SHP77 treated with DMSO at 0.1 percent for 48 hours (cell line): ENCODE data around the gene LRCH2.
"Not testable (repeated sequence)": the region's sequence is repeated elsewhere in the genome, so short reads cannot be mapped to it uniquely, and the experiment has no call there.

ENCODE experiments used
- DNase-seq: peaks from one replicate; lab custom pipeline; 2025; lab: John Stamatoyannopoulos, UW

The LRCH2 gene, protein sequence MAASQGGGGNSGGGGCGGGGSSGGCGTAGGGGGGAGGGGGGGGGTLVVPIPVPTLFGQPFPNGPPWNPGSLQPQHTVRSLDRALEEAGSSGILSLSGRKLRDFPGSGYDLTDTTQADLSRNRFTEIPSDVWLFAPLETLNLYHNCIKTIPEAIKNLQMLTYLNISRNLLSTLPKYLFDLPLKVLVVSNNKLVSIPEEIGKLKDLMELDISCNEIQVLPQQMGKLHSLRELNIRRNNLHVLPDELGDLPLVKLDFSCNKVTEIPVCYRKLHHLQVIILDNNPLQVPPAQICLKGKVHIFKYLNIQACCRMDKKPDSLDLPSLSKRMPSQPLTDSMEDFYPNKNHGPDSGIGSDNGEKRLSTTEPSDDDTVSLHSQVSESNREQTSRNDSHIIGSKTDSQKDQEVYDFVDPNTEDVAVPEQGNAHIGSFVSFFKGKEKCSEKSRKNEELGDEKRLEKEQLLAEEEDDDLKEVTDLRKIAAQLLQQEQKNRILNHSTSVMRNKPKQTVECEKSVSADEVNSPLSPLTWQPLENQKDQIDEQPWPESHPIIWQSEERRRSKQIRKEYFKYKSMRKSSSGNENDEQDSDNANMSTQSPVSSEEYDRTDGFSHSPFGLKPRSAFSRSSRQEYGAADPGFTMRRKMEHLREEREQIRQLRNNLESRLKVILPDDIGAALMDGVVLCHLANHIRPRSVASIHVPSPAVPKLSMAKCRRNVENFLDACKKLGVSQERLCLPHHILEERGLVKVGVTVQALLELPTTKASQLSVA

DNA sequence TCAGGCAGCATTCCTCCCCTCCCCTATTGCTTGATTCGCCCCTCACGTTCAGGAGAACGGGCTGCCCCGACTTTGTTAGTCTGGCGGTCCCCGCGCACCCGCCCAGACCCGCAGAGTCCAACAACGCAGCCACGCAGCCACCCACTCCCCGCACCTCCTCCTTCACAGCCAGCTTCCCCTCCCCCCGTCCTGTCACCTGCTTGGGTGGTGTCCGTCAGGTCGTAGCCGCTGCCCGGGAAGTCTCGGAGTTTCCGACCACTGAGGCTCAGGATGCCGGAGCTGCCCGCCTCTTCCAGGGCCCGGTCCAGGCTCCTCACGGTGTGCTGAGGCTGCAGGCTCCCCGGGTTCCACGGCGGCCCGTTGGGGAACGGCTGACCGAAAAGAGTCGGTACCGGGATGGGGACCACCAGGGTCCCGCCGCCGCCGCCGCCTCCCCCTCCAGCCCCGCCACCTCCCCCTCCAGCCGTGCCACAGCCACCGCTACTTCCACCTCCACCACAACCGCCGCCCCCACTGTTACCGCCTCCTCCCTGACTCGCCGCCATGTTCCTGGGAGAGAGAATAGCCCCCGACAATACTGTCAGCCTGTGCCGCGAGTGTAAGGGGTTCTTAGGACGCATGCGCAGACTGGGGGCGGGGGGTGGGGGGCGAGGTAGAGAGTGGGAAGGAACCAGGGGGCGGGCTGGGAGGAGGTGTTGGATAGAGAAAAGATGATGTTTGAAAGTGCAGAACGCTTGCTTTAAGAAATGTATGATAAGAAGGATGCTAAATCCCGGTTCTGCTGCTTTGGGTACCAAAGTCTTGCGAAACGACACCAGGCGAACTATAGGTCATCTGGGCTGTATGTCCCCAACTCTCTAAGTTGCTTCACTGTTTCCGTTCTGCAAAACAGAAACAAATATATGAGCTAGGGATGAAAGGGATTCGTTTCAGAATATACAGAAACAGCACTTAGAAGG is at the start of gene LRCH2:
Gene LRCH2 (minus strand): TSS at position 600 of the 959 bp plus-strand sequence. CDS start 55 bp downstream, at position 545.
- DNase-seq, result no peak

DNA sequence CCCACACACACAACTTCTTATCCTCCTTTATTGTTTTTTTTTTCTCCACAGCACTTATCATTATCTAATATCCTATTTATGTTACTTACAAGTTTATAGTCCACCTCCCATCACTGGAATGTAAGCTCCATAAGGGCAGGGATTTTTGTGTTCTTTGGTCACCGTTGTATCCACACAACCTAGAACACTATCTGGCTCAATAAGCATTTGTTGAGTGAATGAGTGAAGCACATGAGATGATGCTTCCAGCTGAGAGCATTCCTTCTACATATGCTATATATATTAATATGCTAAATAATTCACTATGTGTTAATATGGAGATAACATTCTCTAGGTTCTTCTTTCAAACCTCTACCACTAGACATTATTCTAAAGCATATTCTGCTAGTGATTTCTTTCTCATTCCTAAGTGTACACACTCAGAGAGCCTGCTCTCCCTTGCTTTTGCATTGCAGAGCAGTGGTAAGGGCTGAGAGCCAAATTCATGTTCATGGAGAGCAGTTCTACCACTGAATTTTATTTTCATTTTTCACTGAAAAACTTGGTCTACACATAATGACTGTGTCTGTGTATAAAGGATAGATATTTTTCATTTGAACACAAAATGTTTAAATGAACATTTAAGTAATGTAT is 35.3 kb upstream of the LRCH2 start:
- no peak for DNase-seq

DNA sequence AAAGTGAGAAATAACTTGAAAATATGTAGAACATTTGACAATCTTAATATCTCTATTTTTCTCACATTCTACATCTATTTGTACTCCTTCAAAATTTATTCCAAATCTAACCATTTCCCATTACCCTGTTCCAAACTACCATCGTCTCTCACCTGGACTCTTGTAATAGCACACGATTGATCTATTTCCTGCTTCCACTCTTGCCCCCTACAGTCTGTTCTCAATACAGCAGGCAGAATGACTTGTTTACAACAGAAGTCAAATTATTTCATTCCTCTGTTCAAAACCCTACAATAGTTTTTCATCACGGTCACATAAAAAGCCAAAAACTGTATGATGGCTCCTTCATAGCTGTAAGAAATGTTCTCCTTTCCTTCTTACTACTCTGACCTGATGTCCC is 34.5 kb upstream of the LRCH2 start:
- no peak for DNase-seq

- no peak for DNase-seq
Measured at GRCh38 chrX:115266300-115266699, 32.4 kb upstream of the LRCH2 start.

DNA sequence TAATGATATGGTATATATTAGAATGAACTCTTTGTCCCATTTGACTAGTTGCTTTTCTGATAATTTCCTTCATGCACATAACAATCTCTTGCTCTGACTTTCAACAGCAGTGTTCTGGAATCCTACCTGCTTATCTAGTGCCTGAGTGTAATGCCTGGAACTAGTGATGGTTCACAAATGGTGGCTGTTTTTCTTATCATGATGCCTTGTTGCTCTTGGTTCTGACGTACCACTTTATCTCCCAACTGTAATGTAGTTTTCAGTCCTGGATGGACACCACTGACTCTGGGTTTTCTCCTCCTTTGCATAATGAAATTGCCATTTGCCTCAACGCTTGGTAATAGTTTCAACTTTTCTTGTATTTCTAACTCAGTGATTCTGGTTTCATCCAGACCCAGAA is 30.1 kb upstream of the LRCH2 start:
- no peak for DNase-seq

DNA sequence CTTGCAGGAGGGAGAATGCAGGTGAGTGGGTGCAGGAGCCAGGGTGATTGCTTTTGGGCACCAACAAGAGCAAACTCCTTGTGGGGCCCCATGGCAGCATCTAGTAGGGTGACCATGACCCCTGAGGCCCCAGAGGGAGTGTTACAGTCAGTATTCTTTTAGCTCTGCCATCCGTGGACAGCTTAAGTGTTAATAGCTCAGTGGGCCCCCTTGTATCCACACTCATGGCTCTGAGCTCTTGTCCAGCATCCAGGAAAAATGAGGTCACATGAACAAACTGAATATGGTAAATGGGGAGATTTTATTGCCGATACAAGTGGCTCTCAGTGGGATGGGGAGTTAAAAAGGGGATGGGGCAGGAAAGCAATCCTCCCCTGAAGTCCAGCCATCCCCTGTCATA is 27.3 kb upstream of the LRCH2 start:
- no peak for DNase-seq

DNA sequence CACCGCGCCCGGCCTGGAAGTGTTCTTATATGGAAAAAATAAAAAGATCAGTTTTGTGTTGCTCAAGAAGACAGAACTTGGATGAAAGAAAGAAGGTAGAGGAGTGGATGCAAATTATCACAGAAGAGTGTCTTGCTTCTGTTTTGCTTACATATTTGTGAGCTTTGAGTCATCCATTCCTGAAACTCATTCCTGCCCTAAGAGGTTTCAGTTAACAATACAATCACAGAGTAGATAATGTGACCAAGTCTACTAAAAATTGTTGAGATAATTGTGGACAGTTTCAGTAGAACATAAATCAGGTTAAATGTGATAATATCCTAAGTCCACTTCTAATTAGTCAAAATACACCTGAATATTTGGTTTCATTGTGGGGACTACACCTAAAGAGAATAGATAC is 26.4 kb upstream of the LRCH2 start:
- DNase-seq, result no peak

DNA sequence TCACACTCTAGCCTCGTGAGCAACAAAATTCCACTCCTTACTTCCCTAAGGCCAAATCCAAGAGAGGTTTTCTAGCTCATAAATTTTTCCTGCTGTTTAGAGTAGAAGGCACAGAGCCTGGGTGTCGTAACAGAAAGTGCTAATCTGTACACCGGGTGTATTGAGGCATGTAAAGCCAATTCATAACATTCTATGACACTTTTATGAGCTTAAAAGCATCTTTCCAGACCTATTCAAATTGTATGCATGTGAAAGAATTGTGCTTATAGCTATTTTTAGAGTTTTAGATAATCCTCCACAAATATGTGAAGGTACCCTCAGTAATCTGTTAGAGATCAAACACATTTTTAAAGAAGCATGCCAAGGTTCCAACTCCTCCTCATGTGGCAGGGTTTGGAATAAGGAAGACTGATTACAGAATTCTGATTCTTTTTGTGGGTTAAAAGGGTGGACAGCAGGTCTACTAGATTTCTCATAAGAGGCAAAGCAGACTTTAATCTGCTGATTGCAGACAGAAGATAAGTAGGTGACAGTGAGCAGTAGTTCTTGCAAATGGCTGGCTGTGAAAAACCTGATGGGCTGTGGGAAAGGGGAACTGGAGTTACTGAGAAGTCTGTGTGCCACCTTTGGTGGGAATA is 25.5 kb upstream of the LRCH2 start:
- no peak for DNase-seq

DNA sequence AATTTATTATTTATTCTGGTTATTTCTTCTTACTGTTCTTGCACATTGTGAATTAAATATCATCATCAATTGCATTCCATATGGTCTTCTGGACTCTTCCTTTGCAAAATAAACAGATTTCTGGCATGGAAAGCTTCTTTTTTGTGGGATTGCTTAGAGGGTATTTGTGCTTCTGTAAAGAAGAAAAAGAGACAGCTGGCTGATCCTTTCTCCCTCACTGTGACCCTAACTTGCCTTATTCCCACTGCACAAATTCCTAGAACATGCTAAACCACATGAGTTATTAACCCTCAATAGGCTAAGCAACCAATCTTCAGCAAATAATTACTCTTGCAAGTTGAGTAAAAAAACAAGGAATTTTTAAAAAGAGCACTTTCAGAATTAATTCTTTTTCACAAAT is 23.8 kb upstream of the LRCH2 start:
- DNase-seq, result no peak

DNA sequence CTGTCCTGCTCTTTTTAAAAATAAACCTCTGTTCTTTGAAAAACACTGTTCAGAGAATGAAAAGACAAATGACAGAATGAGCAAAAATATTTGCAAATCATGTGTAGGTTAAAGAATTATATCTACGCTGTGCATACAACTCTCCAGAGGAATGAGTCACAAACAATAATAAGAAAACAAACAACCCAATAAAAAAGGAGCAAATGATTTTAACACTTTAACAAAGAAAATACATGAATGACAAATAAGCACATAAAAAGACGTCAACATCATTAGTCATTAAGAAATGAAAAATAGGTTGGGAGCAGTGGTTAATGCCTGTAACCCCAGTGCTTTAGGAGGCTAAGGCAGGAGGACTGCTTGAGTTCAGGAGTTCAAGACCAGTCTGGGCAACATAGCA is 21.1 kb upstream of the LRCH2 start:
- no peak for DNase-seq

DNA sequence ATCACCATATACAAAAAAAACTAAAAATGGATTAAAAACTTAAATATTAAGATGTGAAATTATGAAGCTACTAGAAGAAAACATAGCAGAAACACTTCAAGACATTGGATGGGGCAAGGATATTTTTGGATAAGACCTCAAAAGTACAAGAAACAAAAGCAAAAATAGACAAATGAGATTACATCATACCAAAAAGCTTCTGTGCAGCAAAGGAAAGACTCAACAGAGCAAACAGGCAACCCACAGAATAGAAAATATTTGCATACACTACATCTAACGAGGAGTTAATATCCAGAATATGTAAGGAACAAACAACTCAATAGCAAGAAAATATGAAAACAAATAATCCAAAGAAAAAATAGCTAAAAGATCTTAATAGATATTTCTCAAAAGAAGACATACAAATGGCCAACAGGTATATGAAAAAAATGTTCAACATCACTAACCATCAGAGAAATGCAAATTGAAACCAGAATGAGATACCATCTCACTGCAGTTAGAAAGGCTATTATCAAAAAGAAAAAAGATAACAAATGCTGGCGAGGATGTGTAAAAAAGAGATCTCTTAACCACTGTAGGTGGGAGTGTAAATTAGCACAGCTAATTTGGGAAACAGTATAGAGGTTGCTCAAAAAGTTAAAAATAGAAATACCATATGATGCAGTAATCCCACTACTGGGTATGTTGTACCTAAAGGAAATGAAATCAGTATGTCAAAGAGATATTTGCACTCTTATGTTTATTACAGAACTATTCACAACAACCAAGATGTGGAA is 17.8 kb upstream of the LRCH2 start:
- DNase-seq, result no peak

DNA sequence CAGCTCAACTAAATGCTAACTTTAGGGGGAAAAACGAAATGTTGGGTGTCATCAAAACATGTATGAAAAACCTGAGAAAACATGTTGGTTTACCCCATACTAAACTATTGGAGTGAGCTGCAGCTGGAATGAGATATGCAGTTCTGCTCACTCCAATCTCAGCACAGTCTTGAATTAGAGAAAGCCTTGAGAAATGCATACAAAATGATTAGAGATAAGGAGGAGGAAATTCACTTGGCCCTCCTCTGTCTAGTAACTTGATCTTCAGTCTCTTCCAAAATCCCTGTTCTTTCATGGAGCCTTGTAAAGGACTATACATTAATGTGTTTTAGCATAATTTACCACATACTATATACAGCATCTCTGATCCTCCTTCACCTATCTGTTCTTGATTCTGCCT is 3.2 kb upstream of the LRCH2 start:
- no peak for DNase-seq

DNA sequence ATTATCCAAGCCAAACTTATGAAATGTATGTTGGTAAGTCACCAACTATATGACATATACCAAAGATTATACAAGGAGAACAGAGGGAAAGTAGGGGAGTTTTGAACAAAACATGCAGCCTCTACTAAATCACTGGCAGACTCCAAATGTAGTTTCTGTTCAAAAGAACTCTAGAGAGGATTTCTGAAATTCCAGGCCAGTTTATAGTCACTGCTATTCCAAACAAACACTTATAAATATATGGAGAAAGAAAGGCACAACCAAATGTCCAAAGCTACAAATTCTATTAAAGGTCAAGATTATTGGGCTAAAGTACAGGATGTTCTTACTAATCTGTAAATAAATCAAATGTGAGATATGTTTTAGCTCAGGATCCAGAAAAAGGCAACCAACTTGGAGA is 2.7 kb upstream of the LRCH2 start:
- no peak for DNase-seq

- DNase-seq, result no peak
Measured at GRCh38 chrX:115234461-115234860, 565 bp upstream of the LRCH2 start.

- no peak for DNase-seq
Measured at GRCh38 chrX:115232933-115233496, 881 bp downstream of the LRCH2 start.

DNA sequence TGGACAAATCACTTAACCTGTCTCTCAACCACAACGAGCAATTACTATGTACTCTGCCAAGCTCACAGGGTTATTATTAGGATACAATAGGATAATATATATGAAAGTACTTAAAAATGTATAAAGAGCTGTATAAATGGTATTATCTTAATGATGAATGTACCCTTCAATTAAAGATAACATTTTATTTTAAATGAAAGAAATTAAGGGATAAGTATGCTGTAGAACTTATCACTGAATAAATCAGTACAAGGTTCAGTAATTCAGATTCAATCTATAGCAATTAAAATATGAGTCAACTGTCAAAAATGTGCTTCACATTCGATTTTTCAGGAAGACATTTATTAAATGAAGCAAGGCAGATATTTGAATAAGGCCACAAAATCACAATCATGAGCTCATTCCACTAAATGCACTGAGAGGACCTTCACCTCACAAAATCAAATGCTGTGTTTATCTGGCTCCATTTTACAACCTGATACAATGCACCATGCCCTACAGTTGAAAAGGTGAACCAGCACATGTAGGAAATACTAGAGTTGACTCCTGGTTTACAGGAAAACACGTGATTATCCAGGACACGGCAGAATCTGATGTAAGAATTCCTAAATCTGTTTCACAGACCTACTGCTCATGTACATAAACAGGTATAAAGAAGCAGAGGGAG is 4.4 kb downstream of the LRCH2 start:
- no peak for DNase-seq

DNA sequence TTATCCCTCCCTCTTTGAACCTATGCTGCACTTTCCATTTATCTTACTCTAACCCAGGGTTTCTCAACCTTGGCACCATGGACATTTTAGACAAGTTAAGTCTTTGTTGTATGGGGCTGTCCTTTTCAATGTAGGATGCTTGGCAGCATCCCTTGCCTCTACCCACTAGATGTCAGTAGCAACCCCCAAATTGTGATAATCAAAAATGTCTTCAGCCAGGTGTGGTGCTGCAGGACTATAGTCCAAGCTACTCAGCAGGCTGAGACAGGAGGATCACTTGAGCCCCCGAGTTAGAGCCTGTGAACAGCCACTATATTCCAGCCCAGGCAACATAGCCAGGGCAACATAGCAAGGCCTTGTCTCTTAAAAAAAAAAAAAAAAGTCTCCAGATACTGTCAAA is 7.0 kb downstream of the LRCH2 start:
- no peak for DNase-seq

- not testable (repeated sequence) for DNase-seq
Measured at GRCh38 chrX:115217346-115217745, 16.6 kb downstream of the LRCH2 start.

DNA sequence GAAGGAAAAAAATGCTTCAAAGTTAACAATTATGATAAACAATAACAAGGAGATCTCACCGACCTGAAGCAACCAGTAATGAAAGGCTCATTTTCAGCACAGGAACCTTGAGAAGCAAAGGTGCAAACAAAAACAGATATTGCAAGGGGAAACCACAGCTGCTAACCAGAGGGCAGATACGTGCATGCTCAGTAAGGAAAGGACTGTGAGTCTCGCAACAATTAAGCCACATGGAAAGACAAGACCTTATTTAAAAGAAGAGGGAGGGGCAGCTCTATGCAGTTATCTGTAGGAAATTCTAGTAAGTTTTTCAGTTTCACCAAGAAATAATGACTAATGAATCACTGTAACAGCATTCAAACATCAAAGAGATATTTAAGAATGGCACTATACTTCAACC is 19.3 kb downstream of the LRCH2 start:
- no peak for DNase-seq

DNA sequence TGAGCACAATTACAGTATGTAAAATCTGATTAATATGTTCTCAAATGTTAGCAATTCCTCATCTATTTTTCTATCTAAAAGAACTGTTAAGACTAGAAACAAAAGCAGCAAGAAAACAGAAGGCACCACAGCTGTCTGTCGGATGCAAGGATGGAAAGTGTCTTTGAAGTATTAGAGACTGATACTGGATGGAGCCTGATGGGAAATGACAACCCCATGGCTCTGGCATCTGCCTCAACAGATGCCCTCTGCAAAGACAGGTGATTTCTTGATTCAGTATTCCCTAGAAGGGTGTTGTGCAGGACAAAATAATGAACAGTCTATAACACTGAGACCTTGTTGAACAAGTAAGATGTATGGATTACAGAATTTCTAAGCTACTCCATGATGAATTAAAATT is 19.7 kb downstream of the LRCH2 start:
- DNase-seq, result no peak
